A673 (cell line): Measurements from ENCODE around the gene ABRACL. TPM values are rescaled to one million over a fixed set of nuclear protein-coding genes. Genes with fewer than 3 reads are reported as not detected.

ENCODE experiments used
- BruUV-seq: library from RNA; stranded (reverse); fragments of 400-500 nt; replicated peaks from 2 replicates; lab custom pipeline; 2021; lab: Mats Ljungman, UMichigan
- CTCF ChIA-PET: fragments of 300-600 bp; sonication (Branson Sonifier 250); formaldehyde crosslinking; loops from one replicate; lab custom pipeline; 2022; ENCODE audit warnings: antibody characterized with exemption; lab: Charles Lee
- POLR2A ChIA-PET: fragments of 300-600 bp; sonication (Branson Sonifier 250); formaldehyde crosslinking; loops from one replicate; lab custom pipeline; 2022; ENCODE audit warnings: antibody characterized with exemption; ENCODE audit not compliant: low non-redundant PET; lab: Charles Lee
- DNase-seq: peaks from one replicate; pipeline ENCODE4 v3.0.0-alpha.2; 2015; ENCODE audit warnings: low spot score
- H3K27ac ChIP-seq: fragments of 200-600 bp; sonication (generic); 2 replicates; pipeline ENCODE4 v1.5.1; 2016; ENCODE audit warnings: mixed run types, low read depth, mild to moderate bottlenecking, mixed read lengths, antibody characterized with exemption, low read length; ENCODE audit not compliant: poor library complexity, severe bottlenecking
- H3K27me3 ChIP-seq: fragments of 200-600 bp; sonication (generic); replicated peaks from 2 replicates; pipeline ENCODE4 v1.6.1; 2017; ENCODE audit warnings: mixed run types, low read depth, mild to moderate bottlenecking, mixed read lengths, antibody characterized with exemption, low read length; ENCODE audit not compliant: insufficient read depth, poor library complexity
- H3K36me3 ChIP-seq: fragments of 200-600 bp; sonication (generic); 2 replicates; pipeline ENCODE4 v1.6.1; 2016; ENCODE audit warnings: mixed run types, mild to moderate bottlenecking, mixed read lengths, antibody characterized with exemption, low read length; ENCODE audit not compliant: insufficient read depth, poor library complexity, severe bottlenecking
- H3K4me1 ChIP-seq: fragments of 200-600 bp; sonication (generic); 2 replicates; pipeline ENCODE4 v1.6.1; 2017; ENCODE audit warnings: mixed run types, mild to moderate bottlenecking, mixed read lengths, antibody characterized with exemption, low read length; ENCODE audit not compliant: insufficient read depth, poor library complexity, severe bottlenecking
- H3K4me3 ChIP-seq: fragments of 200-600 bp; sonication (generic); 2 replicates; pipeline ENCODE4 v1.5.1; 2016; ENCODE audit warnings: low read depth, mixed run types, mild to moderate bottlenecking, mixed read lengths, low read length; ENCODE audit not compliant: poor library complexity, severe bottlenecking
- H3K9me3 ChIP-seq: fragments of 200-600 bp; sonication (generic); 2 replicates; pipeline ENCODE4 v1.6.1; 2016; ENCODE audit warnings: mixed run types, low read depth, mild to moderate bottlenecking, mixed read lengths, antibody characterized with exemption, low read length; ENCODE audit not compliant: poor library complexity, severe bottlenecking
- CTCF ChIP-seq: fragments of 300-800, 200-600 bp; sonication (generic); conservative IDR thresholded peaks from 2 replicates; pipeline ENCODE4 v1.5.1; 2017; ENCODE audit warnings: low read depth, mild to moderate bottlenecking, antibody characterized with exemption, low read length, moderate library complexity, mixed read lengths
- EZH2 ChIP-seq: fragments of 200-600 bp; sonication (generic); IDR thresholded peaks from 2 replicates; pipeline ENCODE4 v1.6.1; 2017; ENCODE audit warnings: borderline replicate concordance, low read depth, mild to moderate bottlenecking, mixed read lengths, antibody characterized with exemption, low read length; ENCODE audit not compliant: poor library complexity, severe bottlenecking
- intact Hi-C: fragments of 100-400 bp; cut with micrococcal nuclease; formaldehyde crosslinking; loops from one replicate; pipeline ENCODE4 v1.10.0; 2022; ENCODE audit not compliant: unreplicated experiment
- total RNA-seq: library from RNA; stranded (reverse); gene quantifications from 2 replicates; pipeline ENCODE4 v1.2.3, GENCODE V29; 2021

The ABRACL gene
- total RNA-seq, 1 experiment from 2014 or later = 98.5 TPM

- Histone ChIP-seq H3K27me3 (no peaks in the 10 kb centered on the region), H3K4me3 (no peak overlapping the region), H3K36me3 (no peaks in the 10 kb centered on the region), H3K4me1 (no peaks in the 10 kb centered on the region), H3K27ac (no peak overlapping the region), H3K9me3 (no peaks in the 10 kb centered on the region)
- ChIA-PET CTCF (no interaction called here), POLR2A (no interaction called here)
- TF ChIP-seq CTCF (no peak), EZH2 (no peak)
- BruUV-seq = no TSS peak
- intact Hi-C loops = no loop called here
- DNase-seq = no peak
Measured at GRCh38 chr6:139054001-139054400, 25.5 kb downstream of the ABRACL start.

- TF ChIP-seq CTCF (no peak), EZH2 (no peak)
- H3K4me1 ChIP-seq = no peaks in the 10 kb centered on the region
- H3K27me3 ChIP-seq = no peaks in the 10 kb centered on the region
- CTCF ChIA-PET = no interaction called here
- POLR2A ChIA-PET = no interaction called here
- BruUV-seq = no TSS peak
- H3K9me3 ChIP-seq = no peaks in the 10 kb centered on the region
- H3K36me3 ChIP-seq = no peaks in the 10 kb centered on the region
- no peak overlapping the region for H3K4me3 ChIP-seq
- DNase-seq = no peak
- intact Hi-C loops = no loop called here
- H3K27ac ChIP-seq = no peak overlapping the region
Measured at GRCh38 chr6:139055709-139056108, 27.2 kb downstream of the ABRACL start.

GRCh38 chr6:139058029-139058428 is 29.5 kb downstream of the ABRACL start:
- CTCF ChIA-PET = no interaction called here
- no peak overlapping the region for H3K4me3 ChIP-seq
- H3K27me3 ChIP-seq = no peaks in the 10 kb centered on the region
- H3K9me3 ChIP-seq = no peaks in the 10 kb centered on the region
- intact Hi-C loops = no loop called here
- no peak overlapping the region for H3K27ac ChIP-seq
- POLR2A ChIA-PET = no interaction called here
- H3K36me3 ChIP-seq = no peaks in the 10 kb centered on the region
- BruUV-seq = no TSS peak
- no peaks in the 10 kb centered on the region for H3K4me1 ChIP-seq
- no peak for DNase-seq
- TF ChIP-seq CTCF (no peak), EZH2 (no peak)
